Dendritic cell treated with granulocyte-macrophage colony-stimulating factor and Interleukin-4, amounts not matched to agents 40 ng/mL and 50 ng/mL, for 4 days (primary cell): Measurements from ENCODE around the gene CCDC68.
"Not testable (repeated sequence)": the region's sequence is repeated elsewhere in the genome, so short reads cannot be mapped to it uniquely, and the experiment has no call there.

ENCODE experiments used
- H3K27ac Mint-ChIP-seq: one replicate; pipeline ENCODE4 v1.8.0; 2022; ENCODE audit warnings: mild to moderate bottlenecking, mixed read lengths
- H3K27me3 Mint-ChIP-seq: one replicate; pipeline ENCODE4 v1.8.0; 2022; ENCODE audit warnings: mild to moderate bottlenecking, mixed read lengths
- H3K36me3 Mint-ChIP-seq: one replicate; pipeline ENCODE4 v1.8.0; 2022; ENCODE audit warnings: low read depth, mixed read lengths
- H3K4me1 Mint-ChIP-seq: one replicate; pipeline ENCODE4 v1.8.0; 2022; ENCODE audit warnings: low read depth, mixed read lengths
- H3K4me3 Mint-ChIP-seq: one replicate; pipeline ENCODE4 v1.8.0; 2022; ENCODE audit warnings: mild to moderate bottlenecking, moderate library complexity, mixed read lengths
- H3K9me3 Mint-ChIP-seq: one replicate; pipeline ENCODE4 v1.8.0; 2022; ENCODE audit warnings: mixed read lengths
- intact Hi-C: fragments of 100-400 bp; cut with micrococcal nuclease; formaldehyde crosslinking; loops from one replicate; pipeline ENCODE4 v1.15.0; 2022

Gene CCDC68

GRCh38 chr18:54975598-54975997 is 16.3 kb upstream of the CCDC68 start:
- Mint-ChIP-seq H3K27me3 (peaks cover 5% of the 10 kb centered on the region), H3K4me1 (no peaks in the 10 kb centered on the region), H3K4me3 (no peak overlapping the region), H3K9me3 (no peaks in the 10 kb centered on the region), H3K36me3 (no peaks in the 10 kb centered on the region), H3K27ac (no peak overlapping the region)
- intact Hi-C loops = no loop called here

DNA sequence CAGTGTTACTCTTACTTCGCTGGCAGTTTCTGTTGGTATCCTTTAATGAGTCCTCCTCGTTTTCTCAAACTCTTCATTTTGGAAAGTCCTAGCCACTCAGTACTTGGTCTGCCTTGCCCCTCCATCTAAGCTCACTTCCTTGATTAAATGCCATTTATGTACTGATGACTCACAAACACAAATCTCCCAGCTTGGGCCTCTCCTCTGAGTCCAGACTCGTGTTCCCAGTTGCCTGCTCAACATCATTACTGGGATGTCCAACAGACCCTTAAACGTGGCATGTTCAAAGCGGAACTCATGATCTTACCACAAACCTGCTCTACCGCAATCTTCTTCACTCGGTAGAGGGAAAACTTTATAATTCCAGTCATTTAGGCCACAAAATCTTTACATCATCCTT is 13.8 kb upstream of the CCDC68 start:
- H3K4me3 Mint-ChIP-seq = no peak overlapping the region
- intact Hi-C loops = no loop called here
- H3K4me1 Mint-ChIP-seq = peaks cover 4% of the 10 kb centered on the region
- peaks cover 14% of the 10 kb centered on the region for H3K9me3 Mint-ChIP-seq
- no peak overlapping the region for H3K27ac Mint-ChIP-seq
- H3K27me3 Mint-ChIP-seq = peaks cover 5% of the 10 kb centered on the region
- peaks cover 5% of the 10 kb centered on the region for H3K36me3 Mint-ChIP-seq

- H3K27ac Mint-ChIP-seq = no peak overlapping the region
- intact Hi-C loops = no loop called here
- peaks cover 5% of the 10 kb centered on the region for H3K27me3 Mint-ChIP-seq
- peaks cover 5% of the 10 kb centered on the region for H3K36me3 Mint-ChIP-seq
- H3K9me3 Mint-ChIP-seq = peaks cover 14% of the 10 kb centered on the region
- H3K4me3 Mint-ChIP-seq = no peak overlapping the region
- peaks cover 15% of the 10 kb centered on the region for H3K4me1 Mint-ChIP-seq
Observed at GRCh38 chr18:54968807-54969206, 9.5 kb upstream of the CCDC68 start.

DNA sequence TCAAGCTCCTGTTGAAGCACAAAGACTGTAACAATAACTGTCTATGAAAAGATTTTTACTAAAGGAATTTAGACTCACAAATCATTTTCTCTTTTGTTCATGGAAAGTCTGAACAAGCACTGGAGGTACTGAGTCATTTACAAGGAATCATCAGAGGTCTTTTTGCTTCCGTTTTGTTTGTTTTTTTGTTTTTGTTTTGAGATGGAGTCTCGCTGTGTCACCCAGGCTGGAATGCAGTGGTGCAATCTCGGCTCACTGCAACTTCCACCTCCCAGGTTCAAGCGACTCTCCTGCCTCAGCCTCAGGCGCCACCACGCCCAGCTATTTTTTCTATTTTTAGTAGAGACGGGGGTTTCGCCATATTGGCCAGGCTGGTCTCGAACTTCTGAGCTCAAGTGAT is 9.0 kb upstream of the CCDC68 start:
- Mint-ChIP-seq H3K9me3 (peaks cover 14% of the 10 kb centered on the region), H3K4me1 (peaks cover 19% of the 10 kb centered on the region)
- H3K27me3 Mint-ChIP-seq, intact Hi-C loops, H3K36me3 Mint-ChIP-seq, H3K4me3 Mint-ChIP-seq, H3K27ac Mint-ChIP-seq: not testable (repeated sequence)

GRCh38 chr18:54967786-54968185 is 8.5 kb upstream of the CCDC68 start:
- peaks cover 5% of the 10 kb centered on the region for H3K36me3 Mint-ChIP-seq
- peaks cover 21% of the 10 kb centered on the region for H3K4me1 Mint-ChIP-seq
- peaks cover 7% of the 10 kb centered on the region for H3K27me3 Mint-ChIP-seq
- no peak overlapping the region for H3K27ac Mint-ChIP-seq
- intact Hi-C loops = no loop called here
- H3K9me3 Mint-ChIP-seq = peaks cover 14% of the 10 kb centered on the region
- H3K4me3 Mint-ChIP-seq = no peak overlapping the region

- Mint-ChIP-seq H3K27ac (peak overlapping the region; percentile 22), H3K36me3 (peaks cover 5% of the 10 kb centered on the region), H3K27me3 (peaks cover 14% of the 10 kb centered on the region), H3K4me1 (peaks cover 40% of the 10 kb centered on the region), H3K4me3 (no peak overlapping the region), H3K9me3 (peaks cover 14% of the 10 kb centered on the region)
- intact Hi-C loops = no loop called here
Observed at GRCh38 chr18:54964741-54965140, 5.5 kb upstream of the CCDC68 start.

GRCh38 chr18:54962919-54963645 is 3.8 kb upstream of the CCDC68 start:
- Mint-ChIP-seq H3K4me3 (no peak overlapping the region), H3K27ac (no peak overlapping the region), H3K27me3 (peaks cover 26% of the 10 kb centered on the region), H3K4me1 (peaks cover 45% of the 10 kb centered on the region), H3K9me3 (no peaks in the 10 kb centered on the region), H3K36me3 (no peaks in the 10 kb centered on the region)
- intact Hi-C loops = no loop called here

DNA sequence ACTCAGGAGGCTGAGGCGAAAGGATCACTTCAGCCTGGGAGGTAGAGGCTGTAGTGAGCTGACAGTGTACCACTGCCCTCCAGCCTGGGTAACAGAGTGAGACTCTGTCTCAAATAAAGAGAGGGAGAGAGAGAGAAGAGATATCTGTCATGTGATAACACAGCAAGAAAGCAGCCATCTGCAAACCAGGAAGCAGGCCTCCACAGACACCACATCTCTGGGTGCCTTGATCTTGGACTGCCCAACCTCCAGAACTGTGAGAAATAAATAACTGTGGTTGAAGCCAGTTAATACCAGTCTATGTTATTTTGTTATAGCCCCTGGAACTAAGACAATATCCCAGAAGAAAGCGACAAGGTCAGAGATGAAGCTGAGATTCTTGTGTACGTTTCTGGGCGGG is 2.6 kb upstream of the CCDC68 start:
- intact Hi-C loops = no loop called here
- Mint-ChIP-seq H3K27ac (no peak overlapping the region), H3K36me3 (no peaks in the 10 kb centered on the region), H3K4me1 (peaks cover 45% of the 10 kb centered on the region), H3K9me3 (no peaks in the 10 kb centered on the region), H3K4me3 (no peak overlapping the region), H3K27me3 (peaks cover 36% of the 10 kb centered on the region)

DNA sequence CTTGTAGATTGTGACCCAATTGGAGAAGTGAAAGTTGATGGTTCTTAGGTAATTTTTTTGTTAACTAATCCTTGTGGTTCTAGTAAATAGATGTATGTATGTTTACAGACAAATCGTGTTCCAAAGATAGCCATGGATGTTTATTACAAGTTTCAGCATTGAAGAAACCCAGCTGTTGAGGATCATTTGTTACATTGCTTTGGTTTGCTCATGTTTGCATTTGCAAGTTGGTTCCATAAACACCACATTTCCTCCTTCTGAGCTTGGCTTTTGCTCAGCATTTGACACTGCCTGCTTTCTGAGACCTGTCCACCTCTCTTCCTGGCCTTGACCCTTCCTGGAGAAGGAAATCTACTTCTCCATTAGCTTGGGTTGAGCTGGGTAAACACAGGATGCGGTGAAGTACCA is 1.8 kb upstream of the CCDC68 start:
- H3K36me3 Mint-ChIP-seq = no peaks in the 10 kb centered on the region
- H3K4me1 Mint-ChIP-seq = peaks cover 45% of the 10 kb centered on the region
- no peaks in the 10 kb centered on the region for H3K9me3 Mint-ChIP-seq
- peaks cover 35% of the 10 kb centered on the region for H3K27me3 Mint-ChIP-seq
- H3K4me3 Mint-ChIP-seq = no peak overlapping the region
- H3K27ac Mint-ChIP-seq = no peak overlapping the region
- intact Hi-C loops = no loop called here

DNA sequence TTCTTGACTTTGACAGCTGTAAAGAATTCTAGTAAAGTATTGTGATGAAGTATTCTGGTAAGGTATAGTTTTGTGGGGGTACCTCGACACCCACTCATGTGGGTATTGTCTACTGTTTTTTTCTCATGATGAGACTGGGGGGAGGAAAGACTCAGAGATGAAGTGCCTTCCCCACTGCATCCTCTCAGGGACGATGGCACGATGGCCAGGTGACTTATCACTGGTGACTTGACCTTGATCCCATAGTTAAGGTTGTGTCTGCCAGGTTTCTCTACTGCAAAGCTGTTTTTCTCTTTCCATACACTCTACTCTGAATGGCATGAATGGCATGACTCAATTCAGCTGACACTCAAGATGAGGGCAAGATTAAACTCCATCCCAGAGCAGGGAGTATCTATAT is 936 bp upstream of the CCDC68 start:
- H3K36me3 Mint-ChIP-seq = no peaks in the 10 kb centered on the region
- no peaks in the 10 kb centered on the region for H3K9me3 Mint-ChIP-seq
- peaks cover 41% of the 10 kb centered on the region for H3K27me3 Mint-ChIP-seq
- H3K4me1 Mint-ChIP-seq = peaks cover 45% of the 10 kb centered on the region
- no peak overlapping the region for H3K4me3 Mint-ChIP-seq
- no peak overlapping the region for H3K27ac Mint-ChIP-seq
- intact Hi-C loops = no loop called here

DNA sequence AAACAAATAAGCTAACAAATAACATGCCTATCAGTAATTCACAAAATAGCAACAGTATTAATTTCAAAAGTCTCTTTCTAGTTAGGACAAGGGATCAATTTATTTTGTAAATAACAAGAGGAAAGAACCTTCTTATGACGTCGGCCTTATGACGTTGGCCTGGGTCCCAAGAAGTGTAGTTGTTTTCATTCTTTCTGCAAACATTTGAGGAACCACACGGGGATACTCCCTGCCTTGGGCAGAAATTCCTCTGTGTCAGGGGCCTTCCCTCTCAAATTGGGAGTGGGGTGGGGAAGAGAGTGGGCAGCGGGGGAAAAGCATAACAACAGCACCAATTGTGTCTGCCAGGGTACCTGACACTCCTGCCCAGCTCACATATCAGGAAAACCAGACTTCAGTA is 1.3 kb downstream of the CCDC68 start:
- Mint-ChIP-seq H3K4me1 (peaks cover 28% of the 10 kb centered on the region), H3K4me3 (no peak overlapping the region), H3K9me3 (no peaks in the 10 kb centered on the region), H3K27ac (no peak overlapping the region), H3K27me3 (peaks cover 43% of the 10 kb centered on the region), H3K36me3 (no peaks in the 10 kb centered on the region)
- intact Hi-C loops = no loop called here

- Mint-ChIP-seq H3K27ac (no peak overlapping the region), H3K9me3 (no peaks in the 10 kb centered on the region), H3K27me3 (peaks cover 46% of the 10 kb centered on the region), H3K4me3 (no peak overlapping the region), H3K36me3 (no peaks in the 10 kb centered on the region), H3K4me1 (peaks cover 28% of the 10 kb centered on the region)
- intact Hi-C loops = no loop called here
Observed at GRCh38 chr18:54957296-54957832, 1.9 kb downstream of the CCDC68 start.

GRCh38 chr18:54956506-54956905 is 2.8 kb downstream of the CCDC68 start:
- intact Hi-C loops = no loop called here
- Mint-ChIP-seq H3K4me3 (no peak overlapping the region), H3K27me3 (peaks cover 48% of the 10 kb centered on the region), H3K4me1 (peaks cover 21% of the 10 kb centered on the region), H3K27ac (no peak overlapping the region), H3K36me3 (no peaks in the 10 kb centered on the region), H3K9me3 (no peaks in the 10 kb centered on the region)

GRCh38 chr18:54952026-54952425 is 7.2 kb downstream of the CCDC68 start:
- Mint-ChIP-seq H3K9me3 (no peaks in the 10 kb centered on the region), H3K27ac (no peak overlapping the region), H3K4me3 (no peak overlapping the region), H3K4me1 (no peaks in the 10 kb centered on the region), H3K36me3 (no peaks in the 10 kb centered on the region), H3K27me3 (peaks cover 32% of the 10 kb centered on the region)
- intact Hi-C loops = no loop called here

GRCh38 chr18:54950221-54950620 is 9.0 kb downstream of the CCDC68 start:
- no peak overlapping the region for H3K27ac Mint-ChIP-seq
- no peaks in the 10 kb centered on the region for H3K36me3 Mint-ChIP-seq
- no peaks in the 10 kb centered on the region for H3K9me3 Mint-ChIP-seq
- intact Hi-C loops = no loop called here
- no peak overlapping the region for H3K4me3 Mint-ChIP-seq
- no peaks in the 10 kb centered on the region for H3K4me1 Mint-ChIP-seq
- peaks cover 24% of the 10 kb centered on the region for H3K27me3 Mint-ChIP-seq
